ENCODE data around the gene CD79A.

- TF ChIP-seq POLR2AphosphoS5 (IDR thresholded peaks at IDR 0.05; ENCODE audit: low read depth, low read length) (no peak), REST (IDR thresholded peaks at IDR 0.05; ENCODE audit: insufficient read depth in 1 of 2, low read depth in 2 of 2, low read length in 2 of 2) (no peak), TAF1 (IDR thresholded peaks at IDR 0.05; ENCODE audit: borderline replicate concordance, insufficient read depth, low read length) (no peak), SIN3A (IDR thresholded peaks at IDR 0.05; ENCODE audit: borderline replicate concordance, insufficient read depth, low read length) (no peak)
Observed at GRCh38 chr19:41848666-41849065, 28.4 kb upstream of the CD79A start.

Measured in PFSK-1 (cell line).